Measurements from ENCODE around the gene CREG2. TPM values are rescaled to one million over a fixed set of nuclear protein-coding genes. Genes with fewer than 3 reads are reported as not detected.

The CREG2 gene
- total RNA-seq, 1 experiment from 2014 or later: not detected

- in situ Hi-C loops (cut with HindIII; ENCODE audit: low sequenced_read_pairs): no loop called here
- no peak for DNase-seq (ENCODE audit: low spot score)
These were observed 91.4 kb downstream of the CREG2 start for GRCh38 chr2:101295895-101296294.

Other genes starting within 250 kb of the CREG2 start
- gene TBC1D8, start 236.1 kb downstream of the CREG2 start, total RNA-seq (2014; rRNA removed; shearing (Covaris generic)): 2.3 and 5.8 TPM in 2 replicates
- 82.5 and 89.0 TPM in 2 replicates for gene CNOT11, start 134.6 kb downstream of the CREG2 start, total RNA-seq (2014; rRNA removed; shearing (Covaris generic))
- gene RNF149, start 78.8 kb downstream of the CREG2 start, total RNA-seq (2014; rRNA removed; shearing (Covaris generic)): 21.7 and 26.7 TPM in 2 replicates
- not detected in 2 replicates for gene RFX8, start 87.6 kb upstream of the CREG2 start, total RNA-seq (2014; rRNA removed; shearing (Covaris generic))

Measured in G401 (cell line).